HCT116 (cell line): ENCODE measurements around the gene NR5A2. TPM values are rescaled to one million over a fixed set of nuclear protein-coding genes. Genes with fewer than 3 reads are reported as not detected.

Experiments used
- ATAC-seq: fragments of 200-7000 bp; cut with Tn5 transposase; 2 replicates; pipeline ENCODE4 v1.9.1; 2020; ENCODE audit warnings: mild to moderate bottlenecking, moderate library complexity
- BruUV-seq: library from RNA; stranded (reverse); fragments of 400-500 nt; replicated peaks from 2 replicates; lab custom pipeline; 2021; lab: Mats Ljungman, UMichigan
- CTCF ChIA-PET: fragments of 300-600 bp; sonication (Branson Sonifier 250); formaldehyde crosslinking; loops from one replicate; lab custom pipeline; 2021; ENCODE audit warnings: antibody characterized with exemption; lab: Charles Lee
- POLR2A ChIA-PET: fragments of 300-600, 350-600 bp; sonication (Branson Sonifier 250); formaldehyde crosslinking; loops from one replicate; lab custom pipeline; 2021; ENCODE audit warnings: antibody characterized with exemption; lab: Charles Lee
- RAD21 ChIA-PET, 2 experiments: fragments of 300-600 bp; sonication (Branson Sonifier 250); formaldehyde crosslinking; loops; one replicate each; lab custom pipeline; 2023; ENCODE audit warnings: low total read pairs in 2 of 2; ENCODE audit not compliant: uncharacterized antibody in 2 of 2, unreplicated experiment in 2 of 2, low non-redundant PET in 1 of 2; lab: Charles Lee
- DNase-seq: peaks from one replicate; pipeline ENCODE4 v3.0.0-alpha.2; 2010; ENCODE audit warnings: low read depth, low spot score
- H2AFZ ChIP-seq: fragments of 200-600 bp; shearing (Covaris generic), sonication (generic); 2 replicates; pipeline ENCODE4 v1.6.1; 2017; ENCODE audit warnings: low read depth, mixed run types, mixed read lengths, antibody characterized with exemption, low read length; ENCODE audit not compliant: poor library complexity, severe bottlenecking
- H3K27ac ChIP-seq: 2 replicates; pipeline ENCODE4 v1.5.1; 2012; ENCODE audit warnings: low read depth, low read length
- H3K27me3 ChIP-seq: fragments of 200-600 bp; sonication (generic); 2 replicates; pipeline ENCODE4 v1.6.1; 2016; ENCODE audit warnings: mixed run types, low read length, mixed read lengths; ENCODE audit not compliant: insufficient read depth
- H3K36me3 ChIP-seq, 2 experiments: fragments of 200-500 bp in 1 of 2; fragments of 200-600 bp in 1 of 2; sonication (Bioruptor generic) in 1 of 2; sonication (generic) in 1 of 2; 2 replicates each; pipeline versions ENCODE4 v1.5.1 to v1.6.1; 2014 to 2016; ENCODE audit warnings: low read length in 2 of 2, inconsistent platforms in 1 of 2, mixed read lengths in 1 of 2, mixed run types in 1 of 2; ENCODE audit not compliant: insufficient read depth in 2 of 2, control insufficient read depth in 1 of 2
- H3K4me1 ChIP-seq, 2 experiments: fragments of 200-600 bp in 1 of 2; sonication (generic) in 1 of 2; 2 replicates each; pipeline versions ENCODE4 v1.5.1 to v1.6.1; 2012 to 2017; ENCODE audit warnings: low read length in 2 of 2, inconsistent platforms in 1 of 2, mild to moderate bottlenecking in 1 of 2, mixed read lengths in 1 of 2, mixed run types in 1 of 2, moderate library complexity in 1 of 2; ENCODE audit not compliant: insufficient read depth in 2 of 2, control insufficient read depth in 1 of 2
- H3K4me2 ChIP-seq: fragments of 200-600 bp; sonication (generic); 2 replicates; pipeline ENCODE4 v1.6.1; 2017; ENCODE audit warnings: mixed run types, low read length, mixed read lengths
- H3K4me3 ChIP-seq, 2 experiments: fragments of 200-600 bp in 1 of 2; sonication (generic) in 1 of 2; replicated peaks in 1 of 2; 2 replicates each; pipeline ENCODE4 v1.5.1; 2011 to 2016; ENCODE audit warnings: low read length in 2 of 2, control low read depth in 1 of 2, low read depth in 1 of 2, mild to moderate bottlenecking in 1 of 2, mixed read lengths in 1 of 2, mixed run types in 1 of 2
- H3K79me2 ChIP-seq: fragments of 200-600 bp; sonication (generic); 2 replicates; pipeline ENCODE4 v1.6.1; 2017; ENCODE audit warnings: mild to moderate bottlenecking, mixed run types, low read length, moderate library complexity, mixed read lengths; ENCODE audit not compliant: insufficient read depth
- H3K9ac ChIP-seq: fragments of 200-600 bp; sonication (generic); 2 replicates; pipeline ENCODE4 v1.6.1; 2016; ENCODE audit warnings: low read length, mixed read lengths
- H3K9me2 ChIP-seq: fragments of 200-600 bp; sonication (generic), shearing (Covaris generic); 2 replicates; pipeline ENCODE4 v1.6.1; 2017; ENCODE audit warnings: mixed run types, mild to moderate bottlenecking, moderate library complexity; ENCODE audit not compliant: insufficient read depth
- H3K9me3 ChIP-seq, 2 experiments: fragments of 200-500 bp in 1 of 2; fragments of 200-600 bp in 1 of 2; sonication (Bioruptor generic) in 1 of 2; sonication (generic) in 1 of 2; 2 replicates each; pipeline ENCODE4 v1.6.1; 2014 to 2017; ENCODE audit warnings: low read length in 2 of 2, mixed read lengths in 2 of 2, inconsistent platforms in 1 of 2, low read depth in 1 of 2, mild to moderate bottlenecking in 1 of 2, mixed run types in 1 of 2, moderate library complexity in 1 of 2; ENCODE audit not compliant: control insufficient read depth in 1 of 2, insufficient read depth in 1 of 2
- H4K20me1 ChIP-seq: fragments of 200-600 bp; sonication (generic), shearing (Covaris generic); 2 replicates; pipeline ENCODE4 v1.6.1; 2017; ENCODE audit warnings: mixed run types, mild to moderate bottlenecking, moderate library complexity; ENCODE audit not compliant: insufficient read depth
- CBX3 ChIP-seq: IDR thresholded peaks from 2 replicates; pipeline ENCODE4 v1.6.1; 2012; ENCODE audit warnings: low read depth
- CEBPB ChIP-seq: IDR thresholded peaks from 2 replicates; pipeline ENCODE4 v1.6.1; 2012; ENCODE audit warnings: low read depth
- CTCF ChIP-seq, 3 experiments: fragments of 200-600 bp in 1 of 3; sonication (generic) in 1 of 3; IDR thresholded peaks in 2 of 3; conservative IDR thresholded peaks in 1 of 3; 2 replicates each; pipeline ENCODE4 v1.5.1; 2012 to 2017; ENCODE audit warnings: low read depth in 2 of 3, low read length in 2 of 3, antibody characterized with exemption in 1 of 3, borderline replicate concordance in 1 of 3, control low read depth in 1 of 3, mild to moderate bottlenecking in 1 of 3, mixed read lengths in 1 of 3, mixed run types in 1 of 3, moderate library complexity in 1 of 3; ENCODE audit not compliant: insufficient read depth in 1 of 3
- EGR1 ChIP-seq: IDR thresholded peaks from 2 replicates; pipeline ENCODE4 v1.6.1; 2012; ENCODE audit warnings: low read depth
- ELF1 ChIP-seq: IDR thresholded peaks from 2 replicates; pipeline ENCODE4 v1.6.1; 2012; ENCODE audit warnings: low read depth, borderline replicate concordance
- EZH2 ChIP-seq: fragments of 200-600 bp; sonication (generic); IDR thresholded peaks from 2 replicates; pipeline ENCODE4 v1.6.1; 2017; ENCODE audit warnings: antibody characterized with exemption, mixed run types
- MAX ChIP-seq: IDR thresholded peaks from 2 replicates; pipeline ENCODE4 v1.6.1; 2012
- POLR2A ChIP-seq: IDR thresholded peaks from 2 replicates; pipeline ENCODE4 v1.7.0; 2011; ENCODE audit warnings: borderline replicate concordance; ENCODE audit not compliant: insufficient read depth, insufficient read length; ENCODE audit errors: extremely low read depth
- POLR2AphosphoS5 ChIP-seq: IDR thresholded peaks from 2 replicates; pipeline ENCODE4 v1.6.1; 2011; ENCODE audit warnings: mild to moderate bottlenecking, low read depth, low read length, moderate library complexity
- RAD21 ChIP-seq: IDR thresholded peaks from 2 replicates; pipeline ENCODE4 v1.6.1; 2012; ENCODE audit warnings: low read depth, mild to moderate bottlenecking
- REST ChIP-seq: IDR thresholded peaks from 2 replicates; pipeline ENCODE4 v1.6.1; 2012; ENCODE audit warnings: low read depth
- SRF ChIP-seq: IDR thresholded peaks from 2 replicates; pipeline ENCODE4 v1.6.1; 2012; ENCODE audit warnings: low read depth
- TCF7L2 ChIP-seq: IDR thresholded peaks from 2 replicates; pipeline ENCODE4 v1.7.0; 2011; ENCODE audit warnings: borderline replicate concordance, inconsistent platforms; ENCODE audit not compliant: insufficient read depth, insufficient read length; ENCODE audit errors: extremely low read depth
- ZFX ChIP-seq: fragments of 450-650 bp; IDR thresholded peaks from 2 replicates; pipeline ENCODE4 v1.6.1; 2017
- intact Hi-C: fragments of 100-400 bp; cut with micrococcal nuclease; formaldehyde crosslinking; loops from 2 replicates; pipeline ENCODE4 v1.10.0; 2022
- total RNA-seq: library from RNA; stranded (reverse); gene quantifications from one replicate; pipeline ENCODE4 v1.2.1, GENCODE V29; 2021; ENCODE audit not compliant: unreplicated experiment

NR5A2 gene
- total RNA-seq, 1 experiment from 2014 or later: 0.91 TPM

GRCh38 chr1:199978408-199978940, 49.0 kb upstream of the NR5A2 start:
- POLR2A ChIA-PET: no interaction called here
- no peak for DNase-seq
- H3K27me3 ChIP-seq: no peaks in the 10 kb centered on the region
- no peak for ATAC-seq
- no peaks in the 10 kb centered on the region for H3K36me3 ChIP-seq
- no peak overlapping the region for H2AFZ ChIP-seq
- TF ChIP-seq CTCF (IDR thresholded peaks at IDR 0.05 in 2 of 3, conservative IDR thresholded peaks at IDR 0.05 in 1 of 3; ENCODE audit: borderline replicate concordance in 1 of 3, insufficient read depth in 1 of 3, low read depth in 2 of 3, low read length in 2 of 3) (no peak), MAX (no peak), SRF (no peak), POLR2AphosphoS5 (no peak), CEBPB (no peak), EGR1 (no peak), RAD21 (no peak), REST (no peak), EZH2 (no peak), CBX3 (no peak), ELF1 (no peak), TCF7L2 (no peak), POLR2A (no peak), ZFX (no peak)
- H3K27ac ChIP-seq: no peak overlapping the region
- no peak overlapping the region for H3K4me2 ChIP-seq
- BruUV-seq: no TSS peak
- RAD21 ChIA-PET: no interaction called here
- no peak overlapping the region for H3K9ac ChIP-seq
- no peaks in the 10 kb centered on the region for H4K20me1 ChIP-seq
- no peak overlapping the region for H3K4me3 ChIP-seq
- CTCF ChIA-PET: no interaction called here
- H3K4me1 ChIP-seq: no peaks in the 10 kb centered on the region
- no peaks in the 10 kb centered on the region for H3K9me3 ChIP-seq
- no peaks in the 10 kb centered on the region for H3K79me2 ChIP-seq
- no peaks in the 10 kb centered on the region for H3K9me2 ChIP-seq
- intact Hi-C loops: no loop called here
